HL-60 (cell line): ENCODE measurements around the gene TCEANC2.

Experiments
- CTCF ChIP-seq: IDR thresholded peaks from one replicate; pipeline ENCODE4 v1.5.1; 2011; ENCODE audit warnings: low read length, control low read depth, inconsistent platforms; ENCODE audit not compliant: insufficient read depth
- POLR2AphosphoS5 ChIP-seq: IDR thresholded peaks from 2 replicates; pipeline ENCODE4 v1.6.1; 2012; ENCODE audit warnings: low read depth

GRCh38 chr1:54103414-54103813, 50.0 kb downstream of the TCEANC2 start:
- TF ChIP-seq CTCF (no peak), POLR2AphosphoS5 (no peak)
